Measurements from ENCODE around the gene OR9Q1.

DNA sequence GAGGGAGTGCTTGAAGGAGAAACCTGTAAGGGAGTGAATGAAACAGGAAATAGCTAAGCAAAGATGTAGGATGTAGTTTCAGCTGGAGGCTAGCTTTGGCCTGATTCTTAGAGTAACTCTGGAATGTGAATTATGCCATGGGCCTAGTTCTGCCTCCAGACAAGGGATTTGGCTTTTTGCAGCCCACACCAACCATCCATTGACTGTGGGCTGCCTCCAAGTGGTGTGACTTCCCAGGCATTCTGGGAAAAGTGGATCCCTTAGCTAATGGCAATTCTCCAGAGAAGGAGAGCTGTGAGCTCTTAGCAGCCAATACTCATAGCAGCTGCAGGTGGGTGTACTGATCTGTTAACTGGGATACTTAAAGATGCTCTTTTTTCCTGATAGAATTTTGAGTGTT lies 103.7 kb downstream of the OR9Q1 start:
- TF ChIP-seq CTCF (IDR thresholded peaks at IDR 0.05) (no peak), POLR2AphosphoS5 (IDR thresholded peaks at IDR 0.05) (no peak), POLR2A (IDR thresholded peaks at IDR 0.05) (no peak)
